ENCODE data around the gene SCAMP4. TPM values are rescaled to one million over a fixed set of nuclear protein-coding genes. Genes with fewer than 3 reads are reported as not detected.

Gene SCAMP4
- total and polyA plus RNA-seq, 2 of the 13 experiments (the other 11 are each of a cell fraction or from before 2014, with no cell fraction given): 10.7 to 13.7 TPM

DNA sequence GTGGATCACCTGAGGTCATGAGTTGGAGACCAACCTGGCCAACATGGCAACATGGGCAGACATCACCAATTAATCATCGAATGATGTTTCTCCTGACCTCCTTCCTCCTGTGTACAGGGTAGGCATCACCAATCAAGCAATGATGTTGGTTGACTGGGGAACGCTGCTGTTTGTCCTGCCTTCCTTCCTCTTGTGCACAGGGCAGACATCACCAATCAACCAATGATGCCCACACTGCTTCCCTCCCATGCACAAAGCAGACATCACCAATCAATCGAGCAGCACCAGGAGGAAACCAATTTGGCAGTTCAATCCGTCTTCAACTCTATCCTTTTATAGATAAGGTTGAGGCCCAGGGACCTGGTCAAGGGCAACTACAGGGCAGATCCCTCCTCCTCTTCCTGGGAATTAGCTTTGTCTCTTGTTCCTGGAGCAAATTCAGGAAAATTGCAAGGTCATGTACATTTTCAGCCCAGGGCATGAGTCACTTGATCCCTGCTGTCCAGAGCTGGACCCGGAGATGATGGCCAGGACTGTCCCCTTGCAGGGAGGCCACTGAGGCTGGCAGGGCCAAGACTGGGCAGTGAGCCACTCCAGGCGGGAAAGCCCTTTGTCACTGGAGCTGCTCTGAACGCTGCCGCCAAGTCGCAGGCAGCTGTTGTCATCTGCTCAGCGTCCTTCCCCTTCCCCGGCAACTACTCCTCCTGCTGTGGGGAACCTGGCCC is 30.4 kb downstream of the SCAMP4 start (continued):
- TF ChIP-seq, protein P1, sequence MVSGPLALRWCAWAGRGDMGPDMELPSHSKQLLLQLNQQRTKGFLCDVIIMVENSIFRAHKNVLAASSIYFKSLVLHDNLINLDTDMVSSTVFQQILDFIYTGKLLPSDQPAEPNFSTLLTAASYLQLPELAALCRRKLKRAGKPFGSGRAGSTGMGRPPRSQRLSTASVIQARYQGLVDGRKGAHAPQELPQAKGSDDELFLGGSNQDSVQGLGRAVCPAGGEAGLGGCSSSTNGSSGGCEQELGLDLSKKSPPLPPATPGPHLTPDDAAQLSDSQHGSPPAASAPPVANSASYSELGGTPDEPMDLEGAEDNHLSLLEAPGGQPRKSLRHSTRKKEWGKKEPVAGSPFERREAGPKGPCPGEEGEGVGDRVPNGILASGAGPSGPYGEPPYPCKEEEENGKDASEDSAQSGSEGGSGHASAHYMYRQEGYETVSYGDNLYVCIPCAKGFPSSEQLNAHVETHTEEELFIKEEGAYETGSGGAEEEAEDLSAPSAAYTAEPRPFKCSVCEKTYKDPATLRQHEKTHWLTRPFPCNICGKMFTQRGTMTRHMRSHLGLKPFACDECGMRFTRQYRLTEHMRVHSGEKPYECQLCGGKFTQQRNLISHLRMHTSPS (CRISPR knock-in tag; IDR thresholded peaks at IDR 0.05; ENCODE audit: low read depth): 0 out of 2 replicates have a peak, but pooled peaks have one; percentile 61
- TF ChIP-seq, protein P2, sequence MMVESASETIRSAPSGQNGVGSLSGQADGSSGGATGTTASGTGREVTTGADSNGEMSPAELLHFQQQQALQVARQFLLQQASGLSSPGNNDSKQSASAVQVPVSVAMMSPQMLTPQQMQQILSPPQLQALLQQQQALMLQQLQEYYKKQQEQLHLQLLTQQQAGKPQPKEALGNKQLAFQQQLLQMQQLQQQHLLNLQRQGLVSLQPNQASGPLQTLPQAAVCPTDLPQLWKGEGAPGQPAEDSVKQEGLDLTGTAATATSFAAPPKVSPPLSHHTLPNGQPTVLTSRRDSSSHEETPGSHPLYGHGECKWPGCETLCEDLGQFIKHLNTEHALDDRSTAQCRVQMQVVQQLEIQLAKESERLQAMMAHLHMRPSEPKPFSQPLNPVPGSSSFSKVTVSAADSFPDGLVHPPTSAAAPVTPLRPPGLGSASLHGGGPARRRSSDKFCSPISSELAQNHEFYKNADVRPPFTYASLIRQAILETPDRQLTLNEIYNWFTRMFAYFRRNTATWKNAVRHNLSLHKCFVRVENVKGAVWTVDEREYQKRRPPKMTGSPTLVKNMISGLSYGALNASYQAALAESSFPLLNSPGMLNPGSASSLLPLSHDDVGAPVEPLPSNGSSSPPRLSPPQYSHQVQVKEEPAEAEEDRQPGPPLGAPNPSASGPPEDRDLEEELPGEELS (CRISPR knock-in tag; IDR thresholded peaks at IDR 0.05): no peak
- TF ChIP-seq SP2 (CRISPR knock-in tag; IDR thresholded peaks at IDR 0.05): no peak
- no peak for TF ChIP-seq TSC22D2 (CRISPR knock-in tag; IDR thresholded peaks at IDR 0.05; ENCODE audit: borderline replicate concordance)
- TF ChIP-seq, protein P3, sequence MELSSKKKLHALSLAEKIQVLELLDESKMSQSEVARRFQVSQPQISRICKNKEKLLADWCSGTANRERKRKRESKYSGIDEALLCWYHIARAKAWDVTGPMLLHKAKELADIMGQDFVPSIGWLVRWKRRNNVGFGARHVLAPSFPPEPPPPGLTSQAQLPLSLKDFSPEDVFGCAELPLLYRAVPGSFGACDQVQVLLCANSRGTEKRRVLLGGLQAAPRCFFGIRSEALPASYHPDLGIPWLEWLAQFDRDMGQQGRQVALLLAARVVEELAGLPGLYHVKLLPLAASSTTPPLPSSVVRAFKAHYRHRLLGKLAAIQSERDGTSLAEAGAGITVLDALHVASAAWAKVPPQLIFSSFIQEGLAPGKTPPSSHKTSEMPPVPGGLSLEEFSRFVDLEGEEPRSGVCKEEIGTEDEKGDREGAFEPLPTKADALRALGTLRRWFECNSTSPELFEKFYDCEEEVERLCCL (CRISPR knock-in tag; IDR thresholded peaks at IDR 0.05; ENCODE audit: borderline replicate concordance): no peak
- no peak for TF ChIP-seq ZNF225 (CRISPR knock-in tag; IDR thresholded peaks at IDR 0.05)
- TF ChIP-seq, protein P4, sequence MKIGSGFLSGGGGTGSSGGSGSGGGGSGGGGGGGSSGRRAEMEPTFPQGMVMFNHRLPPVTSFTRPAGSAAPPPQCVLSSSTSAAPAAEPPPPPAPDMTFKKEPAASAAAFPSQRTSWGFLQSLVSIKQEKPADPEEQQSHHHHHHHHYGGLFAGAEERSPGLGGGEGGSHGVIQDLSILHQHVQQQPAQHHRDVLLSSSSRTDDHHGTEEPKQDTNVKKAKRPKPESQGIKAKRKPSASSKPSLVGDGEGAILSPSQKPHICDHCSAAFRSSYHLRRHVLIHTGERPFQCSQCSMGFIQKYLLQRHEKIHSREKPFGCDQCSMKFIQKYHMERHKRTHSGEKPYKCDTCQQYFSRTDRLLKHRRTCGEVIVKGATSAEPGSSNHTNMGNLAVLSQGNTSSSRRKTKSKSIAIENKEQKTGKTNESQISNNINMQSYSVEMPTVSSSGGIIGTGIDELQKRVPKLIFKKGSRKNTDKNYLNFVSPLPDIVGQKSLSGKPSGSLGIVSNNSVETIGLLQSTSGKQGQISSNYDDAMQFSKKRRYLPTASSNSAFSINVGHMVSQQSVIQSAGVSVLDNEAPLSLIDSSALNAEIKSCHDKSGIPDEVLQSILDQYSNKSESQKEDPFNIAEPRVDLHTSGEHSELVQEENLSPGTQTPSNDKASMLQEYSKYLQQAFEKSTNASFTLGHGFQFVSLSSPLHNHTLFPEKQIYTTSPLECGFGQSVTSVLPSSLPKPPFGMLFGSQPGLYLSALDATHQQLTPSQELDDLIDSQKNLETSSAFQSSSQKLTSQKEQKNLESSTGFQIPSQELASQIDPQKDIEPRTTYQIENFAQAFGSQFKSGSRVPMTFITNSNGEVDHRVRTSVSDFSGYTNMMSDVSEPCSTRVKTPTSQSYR (CRISPR knock-in tag; IDR thresholded peaks at IDR 0.05; ENCODE audit: borderline replicate concordance): no peak
- TF ChIP-seq, protein P5, sequence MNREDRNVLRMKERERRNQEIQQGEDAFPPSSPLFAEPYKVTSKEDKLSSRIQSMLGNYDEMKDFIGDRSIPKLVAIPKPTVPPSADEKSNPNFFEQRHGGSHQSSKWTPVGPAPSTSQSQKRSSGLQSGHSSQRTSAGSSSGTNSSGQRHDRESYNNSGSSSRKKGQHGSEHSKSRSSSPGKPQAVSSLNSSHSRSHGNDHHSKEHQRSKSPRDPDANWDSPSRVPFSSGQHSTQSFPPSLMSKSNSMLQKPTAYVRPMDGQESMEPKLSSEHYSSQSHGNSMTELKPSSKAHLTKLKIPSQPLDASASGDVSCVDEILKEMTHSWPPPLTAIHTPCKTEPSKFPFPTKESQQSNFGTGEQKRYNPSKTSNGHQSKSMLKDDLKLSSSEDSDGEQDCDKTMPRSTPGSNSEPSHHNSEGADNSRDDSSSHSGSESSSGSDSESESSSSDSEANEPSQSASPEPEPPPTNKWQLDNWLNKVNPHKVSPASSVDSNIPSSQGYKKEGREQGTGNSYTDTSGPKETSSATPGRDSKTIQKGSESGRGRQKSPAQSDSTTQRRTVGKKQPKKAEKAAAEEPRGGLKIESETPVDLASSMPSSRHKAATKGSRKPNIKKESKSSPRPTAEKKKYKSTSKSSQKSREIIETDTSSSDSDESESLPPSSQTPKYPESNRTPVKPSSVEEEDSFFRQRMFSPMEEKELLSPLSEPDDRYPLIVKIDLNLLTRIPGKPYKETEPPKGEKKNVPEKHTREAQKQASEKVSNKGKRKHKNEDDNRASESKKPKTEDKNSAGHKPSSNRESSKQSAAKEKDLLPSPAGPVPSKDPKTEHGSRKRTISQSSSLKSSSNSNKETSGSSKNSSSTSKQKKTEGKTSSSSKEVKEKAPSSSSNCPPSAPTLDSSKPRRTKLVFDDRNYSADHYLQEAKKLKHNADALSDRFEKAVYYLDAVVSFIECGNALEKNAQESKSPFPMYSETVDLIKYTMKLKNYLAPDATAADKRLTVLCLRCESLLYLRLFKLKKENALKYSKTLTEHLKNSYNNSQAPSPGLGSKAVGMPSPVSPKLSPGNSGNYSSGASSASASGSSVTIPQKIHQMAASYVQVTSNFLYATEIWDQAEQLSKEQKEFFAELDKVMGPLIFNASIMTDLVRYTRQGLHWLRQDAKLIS (CRISPR knock-in tag; IDR thresholded peaks at IDR 0.05): no peak
- no peak for TF ChIP-seq NFE2L1 (CRISPR knock-in tag; IDR thresholded peaks at IDR 0.05; ENCODE audit: borderline replicate concordance)
- no peak for TF ChIP-seq AGO2 (optimal IDR thresholded peaks at IDR 0.05; ENCODE audit: low read depth, low read length)
- TF ChIP-seq ZSCAN30 (CRISPR knock-in tag; IDR thresholded peaks at IDR 0.05): no peak
- no peak for TF ChIP-seq ZNF10 (CRISPR knock-in tag; IDR thresholded peaks at IDR 0.05; ENCODE audit: borderline replicate concordance, low read depth)

Data from HepG2 (cell line).